GM12872 (cell line): ENCODE measurements around the gene JADE3.

Source experiments
- CTCF ChIP-seq: IDR thresholded peaks from 3 replicates; pipeline ENCODE4 v1.5.1; 2011; ENCODE audit warnings: low read depth, mild to moderate bottlenecking, low read length, moderate library complexity; ENCODE audit not compliant: insufficient read depth

JADE3 gene

GRCh38 chrX:47093860-47094259, 181.6 kb downstream of the JADE3 start:
- no peak for TF ChIP-seq CTCF

GRCh38 chrX:47097018-47097417, 184.8 kb downstream of the JADE3 start:
- no peak for TF ChIP-seq CTCF

GRCh38 chrX:47098338-47099094, 186.3 kb downstream of the JADE3 start:
- TF ChIP-seq CTCF, result no peak

GRCh38 chrX:47101206-47101605, 189.0 kb downstream of the JADE3 start:
- no peak for TF ChIP-seq CTCF
